ENCODE measurements around the gene MINAR1. TPM values are rescaled to one million over a fixed set of nuclear protein-coding genes. Genes with fewer than 3 reads are reported as not detected.

The MINAR1 gene
- total RNA-seq, 1 experiment from 2014 or later, result 1.4 TPM

- TF ChIP-seq CTCF (IDR thresholded peaks at IDR 0.05) (no peak), E2F4 (CRISPR knock-in tag; IDR thresholded peaks at IDR 0.05; ENCODE audit: borderline replicate concordance, low read depth) (no peak), ATF1 (CRISPR knock-in tag; IDR thresholded peaks at IDR 0.05) (no peak), MYBL2 (CRISPR knock-in tag; IDR thresholded peaks at IDR 0.05) (no peak), MLX (CRISPR knock-in tag; IDR thresholded peaks at IDR 0.05) (no peak), PREB (CRISPR knock-in tag; IDR thresholded peaks at IDR 0.05; ENCODE audit: borderline replicate concordance) (no peak), ATF3 (CRISPR knock-in tag; conservative IDR thresholded peaks at IDR 0.05) (no peak), USF1 (CRISPR knock-in tag; IDR thresholded peaks at IDR 0.05) (no peak), IRF2 (CRISPR knock-in tag; IDR thresholded peaks at IDR 0.05; ENCODE audit: borderline replicate concordance, low read depth) (no peak)
Measured at GRCh38 chr15:79442911-79443310, 10.8 kb downstream of the MINAR1 start (continued).

- Mint-ChIP-seq H3K36me3 (no peaks in the 10 kb centered on the region), H3K27me3 (ENCODE audit: low read depth) (no peaks in the 10 kb centered on the region), H3K9me3 (peaks cover 8% of the 10 kb centered on the region; the same call in 1 of the 2 replicates), H3K4me1 (no peaks in the 10 kb centered on the region), H3K4me3 (no peak overlapping the region), H3K27ac (no peak overlapping the region)
- ChIA-PET CTCF (interaction anchor here (1.4 to 2.0 kb wide), 2 partner anchors 66 to 149 kb away, joined by 6 to 15 read pairs; no protein-coding TSS in a partner anchor), POLR2A (no interaction called here)
- ATAC-seq, result no peak
- no peak for DNase-seq (ENCODE audit: low spot score)
- TF ChIP-seq CDX4 (CRISPR knock-in tag; IDR thresholded peaks at IDR 0.05; ENCODE audit: borderline replicate concordance), result no peak
- TF ChIP-seq PRRX2 (CRISPR knock-in tag; IDR thresholded peaks at IDR 0.05), result no peak
- TF ChIP-seq OVOL2 (CRISPR knock-in tag; IDR thresholded peaks at IDR 0.05; ENCODE audit: borderline replicate concordance), result no peak
- TF ChIP-seq MLX (CRISPR knock-in tag; IDR thresholded peaks at IDR 0.05), result no peak
- no peak for TF ChIP-seq ZMAT4 (CRISPR knock-in tag; IDR thresholded peaks at IDR 0.05)
- TF ChIP-seq ELF4 (CRISPR knock-in tag; IDR thresholded peaks at IDR 0.05; ENCODE audit: low read depth), result no peak
- TF ChIP-seq PREB (CRISPR knock-in tag; IDR thresholded peaks at IDR 0.05; ENCODE audit: borderline replicate concordance), result no peak
- TF ChIP-seq USF1 (CRISPR knock-in tag; IDR thresholded peaks at IDR 0.05), result no peak
- TF ChIP-seq CTCF (IDR thresholded peaks at IDR 0.05), result no peak
- TF ChIP-seq ZNF121 (CRISPR knock-in tag; IDR thresholded peaks at IDR 0.05), result no peak
- TF ChIP-seq ZNF423 (CRISPR knock-in tag; IDR thresholded peaks at IDR 0.05), result no peak
- TF ChIP-seq TCF7 (CRISPR knock-in tag; IDR thresholded peaks at IDR 0.05; ENCODE audit: low read depth), result no peak
- TF ChIP-seq CREB1 (CRISPR knock-in tag; IDR thresholded peaks at IDR 0.05), result no peak
- TF ChIP-seq ZNF671 (CRISPR knock-in tag; IDR thresholded peaks at IDR 0.05), result no peak
- no peak for TF ChIP-seq E2F1 (CRISPR knock-in tag; IDR thresholded peaks at IDR 0.05)
- no peak for TF ChIP-seq SP1 (CRISPR knock-in tag; conservative IDR thresholded peaks at IDR 0.05)
Measured at GRCh38 chr15:79447060-79447459, 14.9 kb downstream of the MINAR1 start.

Data from WTC11 (cell line).